NOMO-1 treated with DMSO at 0.1 percent for 48 hours (cell line): ENCODE measurements around the gene RNF217.

Experiments used
- DNase-seq: peaks from one replicate; lab custom pipeline; 2025; ENCODE audit not compliant: unreplicated experiment; lab: John Stamatoyannopoulos, UW

The RNF217 gene

DNA sequence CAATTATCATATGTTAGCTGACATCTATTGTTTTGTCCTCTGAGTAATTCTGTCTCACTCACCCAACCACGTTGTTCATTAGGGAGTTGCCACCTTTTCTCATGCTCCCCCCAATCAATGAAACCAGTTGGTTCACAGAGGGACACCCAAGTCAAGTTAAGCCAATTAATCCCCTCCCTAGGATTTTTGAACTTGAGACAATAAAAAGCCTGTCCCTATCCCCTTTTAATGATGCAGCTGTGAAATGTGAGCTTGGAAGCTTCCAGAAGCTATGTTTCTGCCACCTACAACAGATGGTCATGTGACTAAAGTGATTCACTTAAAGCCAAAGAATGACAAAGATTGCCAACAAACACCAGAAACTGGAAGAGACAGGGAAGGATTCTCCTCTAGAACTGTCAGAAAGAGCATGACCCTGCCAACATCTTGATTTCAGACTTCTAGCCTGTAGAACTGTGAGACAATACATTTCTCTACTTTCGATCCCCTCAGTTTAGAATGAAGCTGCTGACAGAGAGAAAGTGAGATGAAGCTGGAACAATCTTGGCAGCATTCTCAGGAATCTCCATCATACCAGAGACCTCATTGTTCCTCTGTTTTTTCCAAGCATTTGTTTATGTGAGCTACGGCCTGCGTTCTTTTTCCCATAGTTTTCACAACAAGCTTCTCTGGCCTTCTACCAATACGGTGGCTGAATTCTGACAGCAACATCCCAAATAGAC, 133.5 kb downstream of the RNF217 start:
- DNase-seq = no peak

DNA sequence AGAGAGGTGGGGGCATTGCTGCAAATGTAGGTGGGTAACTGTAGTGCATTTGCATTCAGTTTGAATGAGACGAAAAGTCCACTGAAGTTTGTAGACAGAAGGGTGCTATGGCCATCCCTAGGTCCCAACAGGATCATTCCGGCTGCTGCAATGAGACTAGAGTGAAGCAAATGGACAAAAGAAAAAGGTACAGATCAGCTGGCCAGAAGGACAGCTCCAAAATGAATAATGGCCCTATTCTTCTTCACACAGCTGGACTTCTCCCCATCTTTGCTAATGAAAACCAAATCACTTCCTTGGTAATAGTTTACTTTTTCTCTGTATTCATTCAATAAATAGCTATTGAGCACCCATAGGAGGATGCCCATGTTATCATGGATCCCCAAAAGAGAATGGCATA, 134.9 kb downstream of the RNF217 start:
- DNase-seq = no peak

DNA sequence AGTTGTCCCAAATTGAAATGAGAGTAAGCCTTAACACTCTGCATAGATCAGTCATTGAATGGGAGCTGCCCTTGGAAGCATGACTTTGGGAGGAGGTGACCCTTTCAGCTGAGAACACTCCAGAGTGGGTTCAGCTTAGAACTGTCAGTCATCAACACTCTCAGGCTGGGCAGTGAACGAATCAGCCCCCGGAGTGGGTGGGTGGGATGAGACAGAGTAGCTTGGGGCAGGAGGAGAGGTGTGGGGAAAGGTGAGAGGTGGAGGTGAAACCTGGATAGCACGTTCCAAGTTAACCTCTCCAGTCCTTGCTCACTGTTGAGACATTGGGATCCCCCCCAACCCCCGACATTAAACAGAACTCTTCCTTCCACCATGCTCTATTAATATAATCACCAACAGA, 136.0 kb downstream of the RNF217 start:
- no peak for DNase-seq

DNA sequence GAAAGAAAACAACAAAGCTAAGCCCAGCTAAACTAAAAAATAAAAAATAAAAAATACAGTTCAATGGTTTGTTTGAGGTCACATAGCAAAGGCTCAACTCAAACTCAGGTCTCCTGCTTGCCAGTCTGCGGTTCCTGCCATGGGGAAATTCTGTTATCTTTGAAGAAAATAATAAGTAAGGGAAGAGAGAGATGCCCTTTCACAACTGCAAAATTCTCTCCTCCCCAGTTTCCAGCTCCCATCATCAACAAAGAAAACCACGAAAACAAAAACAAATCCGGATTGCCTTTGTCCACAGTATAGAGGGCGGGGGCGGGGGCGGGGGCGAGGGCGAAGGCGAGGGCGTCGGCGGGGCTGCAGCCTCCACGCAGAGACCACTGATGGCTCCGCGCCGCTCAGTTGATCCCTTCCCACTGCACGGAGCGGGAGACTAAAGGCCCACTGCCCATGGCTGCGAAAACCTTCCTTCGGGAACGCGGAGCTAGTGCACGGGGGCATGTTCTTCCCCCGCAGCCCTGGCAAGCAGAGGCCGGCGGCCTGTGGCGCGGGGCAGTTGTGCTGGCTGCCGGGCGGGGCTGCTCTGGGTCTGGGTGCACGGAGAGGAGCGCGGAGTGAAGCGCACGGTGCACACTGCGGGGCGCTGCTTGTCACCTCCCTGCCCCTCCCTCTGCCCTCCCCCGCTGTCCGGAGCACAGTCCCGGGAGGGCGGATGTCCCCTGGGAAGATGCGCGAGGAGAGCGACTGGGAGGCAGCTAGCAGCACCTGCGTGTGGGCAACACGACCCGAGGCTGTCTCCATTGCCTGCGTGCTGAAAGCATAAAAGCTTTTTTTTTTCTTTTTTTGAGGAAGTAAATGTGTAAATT, 137.2 kb downstream of the RNF217 start:
- peak; percentile 60 for DNase-seq

DNA sequence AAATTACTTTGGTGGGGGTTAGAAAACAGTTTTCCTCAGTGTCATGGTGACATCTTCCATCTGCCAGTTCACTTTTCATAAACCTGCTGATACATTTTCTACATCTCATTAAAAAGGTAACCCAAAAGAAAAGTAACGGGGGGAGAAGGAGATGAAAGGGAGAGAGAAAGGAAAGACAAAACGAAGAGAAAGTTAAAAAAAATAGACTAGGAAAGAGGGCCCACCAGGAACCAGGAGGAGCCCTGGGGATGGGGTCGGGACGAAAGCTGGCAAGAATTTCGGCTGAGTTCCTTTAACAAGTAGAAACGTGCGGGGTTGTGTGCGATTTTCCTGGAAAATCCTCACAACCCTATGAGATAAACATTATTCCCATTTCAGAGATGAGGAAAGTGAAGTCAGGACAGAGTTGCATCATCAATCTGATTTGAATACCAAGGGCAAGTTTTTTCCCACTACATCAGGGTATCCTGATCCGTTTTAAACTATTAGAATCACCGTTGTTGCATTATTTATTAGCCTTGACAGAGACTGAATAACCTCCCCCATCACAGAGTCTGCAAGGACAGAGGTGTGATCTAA, 137.9 kb downstream of the RNF217 start:
- no peak for DNase-seq

DNA sequence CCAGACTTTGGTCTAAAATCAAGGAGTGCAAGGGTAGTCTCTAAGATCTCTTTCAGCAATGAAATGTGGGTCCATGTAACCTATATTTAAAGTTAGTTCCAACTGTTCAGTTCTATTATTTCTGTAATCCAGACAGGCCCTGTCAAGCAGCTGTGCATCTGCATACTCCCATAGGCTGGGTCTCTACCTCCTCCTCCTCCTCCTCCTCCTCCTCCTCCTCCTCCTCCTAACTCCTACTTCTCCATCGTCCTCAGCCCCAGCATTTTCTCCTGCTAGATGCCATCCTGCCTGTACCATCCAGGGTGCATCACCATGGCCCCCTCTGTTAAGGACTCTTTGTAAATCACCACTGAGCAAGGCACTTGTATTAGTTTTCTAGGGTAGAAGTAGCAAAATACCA, 138.9 kb downstream of the RNF217 start:
- no peak for DNase-seq

DNA sequence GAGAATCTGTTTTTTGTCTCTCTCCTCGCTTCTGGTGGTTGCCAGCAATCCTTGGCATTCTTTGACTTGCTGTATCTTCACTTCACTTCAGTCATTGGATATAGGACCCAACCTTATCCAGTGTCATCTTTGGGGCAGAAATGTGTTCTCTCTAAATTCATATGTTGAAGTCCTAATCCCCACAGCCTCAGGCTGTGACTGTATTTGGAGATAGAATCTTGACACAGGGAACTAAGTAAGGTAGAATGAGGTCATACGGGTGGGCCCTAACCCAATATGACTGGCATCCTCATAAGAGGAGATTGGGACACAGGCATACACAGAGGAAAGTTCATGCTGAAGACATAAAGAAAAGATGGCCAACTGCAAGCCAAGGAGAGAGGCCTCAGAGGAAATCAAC, 139.4 kb downstream of the RNF217 start:
- no peak for DNase-seq

DNA sequence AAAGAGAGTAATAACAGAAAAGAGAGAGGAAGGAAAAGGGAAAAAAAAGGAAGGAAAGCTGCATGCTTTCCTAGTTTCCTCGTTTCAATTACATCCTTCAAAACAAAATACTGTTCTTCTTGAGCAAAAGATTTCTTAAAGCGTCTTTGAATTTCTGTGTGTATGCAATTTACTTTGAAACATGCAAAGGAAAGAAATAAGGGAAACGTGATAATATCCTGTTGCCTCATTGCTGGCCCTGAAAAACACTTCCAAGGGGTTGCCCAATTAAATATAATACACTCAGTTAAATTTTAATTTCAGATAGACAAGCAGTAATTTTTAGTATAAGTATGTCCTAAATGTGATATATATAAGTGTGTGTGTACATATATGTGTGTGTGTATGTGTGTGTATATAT, 140.2 kb downstream of the RNF217 start:
- no peak for DNase-seq

DNA sequence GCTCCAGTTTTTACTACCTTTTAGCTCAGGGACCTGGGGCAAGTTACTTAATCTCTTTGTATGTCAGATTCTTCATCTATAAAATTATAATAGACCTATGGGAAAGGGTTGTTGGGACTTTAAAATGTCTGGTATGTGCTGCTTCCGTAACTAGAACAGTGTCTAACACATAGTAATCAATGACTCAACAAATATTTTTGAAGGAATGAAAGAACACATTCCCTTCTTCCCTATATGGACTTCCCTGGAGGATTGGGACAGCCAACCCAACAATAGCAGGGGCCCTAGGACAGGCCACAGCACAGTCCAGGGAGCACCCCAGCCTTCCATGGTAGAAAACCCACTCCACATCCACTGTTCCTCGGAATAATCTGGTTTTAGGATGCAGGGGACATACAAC, 140.7 kb downstream of the RNF217 start:
- no peak for DNase-seq

DNA sequence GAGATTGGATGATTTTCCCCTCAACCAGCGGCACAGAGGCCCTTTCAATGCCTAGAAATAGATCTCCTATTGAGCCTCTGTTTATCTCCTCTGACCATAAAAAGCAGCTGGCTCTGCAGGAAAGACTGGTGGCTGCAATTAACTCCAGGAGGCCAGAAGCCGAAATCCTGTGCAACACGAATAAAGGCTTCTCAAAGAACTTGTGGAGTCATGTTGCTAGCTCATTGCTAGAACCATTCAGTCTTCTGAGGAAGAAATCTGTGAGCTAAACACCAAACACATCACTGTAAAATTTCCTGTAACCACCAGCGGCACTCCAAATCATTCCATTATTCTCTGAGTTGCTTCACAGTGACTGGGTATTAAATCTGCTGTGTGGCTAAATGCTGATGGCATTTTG, 142.2 kb downstream of the RNF217 start:
- no peak for DNase-seq

DNA sequence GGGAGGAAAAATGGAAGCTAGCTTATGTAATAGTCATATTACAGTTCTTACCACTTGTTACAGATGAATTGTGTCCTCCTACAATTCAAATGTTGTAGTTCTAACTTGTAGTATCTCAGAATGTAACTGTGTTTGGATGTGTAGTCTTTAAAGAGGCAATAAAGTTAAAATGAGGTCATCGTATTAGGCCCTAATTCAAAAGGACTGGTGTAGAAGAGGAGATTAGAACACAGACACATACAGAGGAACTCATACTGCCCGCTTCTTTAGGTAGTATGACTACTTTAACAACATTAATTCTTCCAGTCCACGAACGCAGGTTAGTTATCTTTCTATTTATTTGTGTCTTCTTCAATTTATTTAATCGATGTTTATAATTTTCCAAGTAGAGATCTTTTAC, 144.8 kb downstream of the RNF217 start:
- DNase-seq = no peak

DNA sequence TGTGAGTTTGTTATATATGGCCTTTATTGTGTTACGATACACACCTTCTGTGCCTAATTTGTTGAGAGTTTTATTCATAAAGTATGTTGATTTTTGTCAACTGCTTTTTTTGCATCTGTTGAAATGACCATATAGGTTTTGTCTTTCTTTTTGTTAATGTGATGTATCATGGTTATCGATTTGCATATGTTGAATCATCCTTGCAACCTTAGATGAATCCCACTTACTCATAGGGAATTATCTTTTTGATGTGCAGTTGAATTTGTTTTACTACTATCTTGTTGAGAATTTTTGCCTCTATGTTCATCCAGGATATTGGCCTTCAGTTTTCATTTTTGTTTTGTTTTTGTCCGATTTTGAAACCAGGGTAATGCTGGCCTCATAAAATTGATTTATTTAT, 145.7 kb downstream of the RNF217 start:
- DNase-seq = no peak

DNA sequence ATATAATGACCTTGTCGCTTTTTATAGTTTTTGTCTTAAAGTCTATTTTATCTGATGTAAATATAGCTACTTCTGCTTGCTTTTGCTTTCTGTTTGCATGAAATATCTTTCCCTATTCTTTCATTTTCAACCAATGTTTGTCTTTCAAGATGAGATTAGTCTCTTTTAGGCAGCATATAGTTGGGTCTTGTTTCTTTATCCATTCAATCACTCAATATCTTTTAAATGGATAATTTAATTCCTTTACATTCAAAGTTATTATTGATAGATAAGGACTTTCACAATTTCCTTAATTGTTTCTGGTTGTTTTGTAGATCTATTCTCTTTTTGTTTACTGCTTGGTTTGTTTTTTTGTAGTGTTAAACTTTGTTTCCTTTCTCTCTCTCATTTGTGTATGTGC, 147.8 kb downstream of the RNF217 start:
- DNase-seq = no peak

DNA sequence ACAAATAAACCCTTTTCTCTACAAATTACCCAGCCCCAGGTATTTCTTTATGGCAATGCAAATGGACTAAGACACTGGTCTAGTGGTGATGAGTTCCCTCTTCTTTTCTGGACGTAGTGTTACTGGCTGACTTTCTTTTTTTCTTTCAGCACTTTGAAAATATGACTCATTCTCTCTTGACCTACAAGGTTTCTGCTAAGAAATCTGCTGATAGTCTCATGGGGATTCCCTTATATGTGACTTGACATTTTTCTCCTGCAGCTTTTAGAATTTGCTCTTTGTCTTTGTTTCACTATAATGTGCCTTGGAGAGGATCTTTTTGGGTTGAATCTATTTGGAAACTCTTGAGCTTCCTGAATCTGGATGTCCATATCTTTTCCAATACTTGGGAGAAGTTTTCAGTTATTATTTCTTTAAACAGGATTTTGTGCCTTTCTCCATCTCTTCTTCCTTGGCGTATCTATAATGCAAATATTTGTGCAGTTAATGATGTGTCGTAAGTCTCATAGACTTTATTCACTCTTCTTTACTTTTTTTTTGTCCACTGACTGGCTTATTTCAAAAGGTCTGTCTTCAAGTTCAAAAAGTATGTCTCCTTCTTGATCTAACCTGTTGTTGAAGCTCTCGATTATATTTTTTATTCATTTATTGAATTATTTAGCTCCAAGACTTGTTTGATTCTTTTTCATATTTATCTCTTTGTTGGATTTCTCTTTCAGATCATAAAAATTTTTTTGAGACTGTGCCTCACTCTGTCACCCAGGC, 149.2 kb downstream of the RNF217 start:
- no peak for DNase-seq

DNA sequence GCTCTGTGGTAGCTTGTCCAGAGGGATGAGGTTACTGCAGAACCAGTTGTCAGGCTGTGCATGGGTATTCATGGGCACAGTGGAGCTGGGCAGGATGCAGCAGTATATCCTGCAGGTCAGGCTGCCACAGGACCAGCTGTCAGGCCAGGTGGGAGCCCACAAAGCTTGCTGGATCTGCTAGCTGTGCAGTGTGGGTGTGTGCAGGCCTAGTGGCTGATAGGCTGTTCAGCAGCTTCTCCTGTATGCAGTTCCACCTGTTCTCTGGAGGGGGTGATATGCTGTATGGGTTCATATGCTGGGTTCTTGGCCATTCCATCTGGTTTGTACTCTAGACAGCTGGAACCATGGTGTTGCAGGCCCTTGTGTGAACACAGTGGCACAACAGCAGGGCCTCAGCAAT, 150.7 kb downstream of the RNF217 start:
- no peak for DNase-seq

DNA sequence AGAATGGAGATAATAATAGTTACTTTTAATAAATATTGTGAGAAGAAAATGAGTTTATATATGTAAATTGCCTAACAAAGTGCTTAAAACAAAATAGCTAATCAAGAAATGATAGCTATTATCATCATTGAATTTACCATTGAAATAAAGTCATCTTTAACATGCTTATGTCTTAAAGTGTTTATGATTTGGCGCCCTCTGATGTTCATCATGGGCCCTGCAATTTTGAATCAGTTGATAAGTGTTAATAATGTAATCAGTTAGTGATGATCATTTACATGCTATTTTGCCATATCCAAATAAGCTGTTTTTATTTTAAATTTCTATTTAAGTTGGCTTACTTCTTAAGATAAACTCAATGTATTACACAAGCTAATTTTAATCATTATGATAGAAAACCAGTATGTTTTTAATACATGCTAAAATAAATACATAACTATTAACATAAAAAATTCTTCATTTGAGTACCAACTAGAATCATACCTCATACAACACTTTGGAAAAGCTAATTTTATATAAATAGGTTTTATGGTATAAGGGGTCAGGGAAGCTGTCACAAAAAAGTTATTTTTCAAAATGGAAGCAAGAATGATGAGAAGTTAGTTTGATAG, 152.1 kb downstream of the RNF217 start:
- peak; percentile 34 for DNase-seq

DNA sequence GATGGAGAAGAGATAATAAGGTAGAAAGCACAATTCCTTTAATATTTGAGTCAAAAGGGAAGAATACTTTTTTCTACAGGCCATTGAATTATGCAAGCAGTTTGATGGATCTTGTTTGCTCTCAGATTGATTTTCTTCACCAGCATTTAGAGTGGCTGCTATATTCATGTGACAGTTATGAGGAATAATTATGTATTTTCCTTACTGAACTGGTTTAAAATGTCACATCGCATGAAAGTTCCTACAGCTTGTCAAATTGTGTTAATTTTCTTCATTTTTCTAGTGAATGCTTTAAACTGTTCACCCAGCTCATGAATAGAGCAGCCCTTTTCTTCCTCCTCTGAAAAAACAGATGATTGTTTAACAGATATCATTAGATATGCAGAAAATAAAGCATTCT, 153.9 kb downstream of the RNF217 start:
- DNase-seq = no peak

DNA sequence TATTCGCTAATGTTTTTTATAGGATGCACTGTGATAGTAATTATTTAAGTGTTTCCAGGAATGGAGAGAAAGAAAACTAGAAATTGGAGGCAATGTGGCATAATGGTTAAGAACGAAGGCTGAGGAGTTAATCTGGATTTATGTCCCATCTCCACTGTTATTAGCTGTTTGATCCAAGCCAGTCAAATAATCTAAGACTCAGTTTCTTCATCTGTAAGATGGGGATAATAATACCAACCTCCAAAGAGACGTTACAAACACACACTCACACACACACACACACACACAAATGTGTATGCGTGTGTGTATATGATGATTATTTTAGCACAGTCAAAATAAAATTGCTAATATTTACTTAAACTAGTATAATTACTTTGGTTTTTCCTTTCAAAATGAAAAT, 154.5 kb downstream of the RNF217 start:
- DNase-seq = no peak

DNA sequence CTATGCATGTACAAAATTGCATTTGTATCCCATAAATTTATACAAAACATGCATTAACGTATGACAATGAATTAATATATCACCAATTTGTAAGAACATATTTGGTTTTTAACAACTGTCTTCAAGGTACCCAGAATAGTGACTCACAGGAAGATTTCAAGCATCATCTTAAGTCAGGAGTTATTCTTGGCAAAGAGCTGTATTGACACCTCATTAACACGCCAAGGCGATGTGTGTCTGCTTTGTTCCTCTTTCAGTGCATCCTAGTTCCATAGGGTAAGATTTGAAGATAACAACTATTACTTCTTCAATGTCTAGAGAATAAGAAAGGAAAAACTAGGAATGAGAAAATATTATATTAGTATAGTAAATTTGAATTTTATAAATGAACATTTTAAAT, 155.6 kb downstream of the RNF217 start:
- peak; percentile 37 for DNase-seq

DNA sequence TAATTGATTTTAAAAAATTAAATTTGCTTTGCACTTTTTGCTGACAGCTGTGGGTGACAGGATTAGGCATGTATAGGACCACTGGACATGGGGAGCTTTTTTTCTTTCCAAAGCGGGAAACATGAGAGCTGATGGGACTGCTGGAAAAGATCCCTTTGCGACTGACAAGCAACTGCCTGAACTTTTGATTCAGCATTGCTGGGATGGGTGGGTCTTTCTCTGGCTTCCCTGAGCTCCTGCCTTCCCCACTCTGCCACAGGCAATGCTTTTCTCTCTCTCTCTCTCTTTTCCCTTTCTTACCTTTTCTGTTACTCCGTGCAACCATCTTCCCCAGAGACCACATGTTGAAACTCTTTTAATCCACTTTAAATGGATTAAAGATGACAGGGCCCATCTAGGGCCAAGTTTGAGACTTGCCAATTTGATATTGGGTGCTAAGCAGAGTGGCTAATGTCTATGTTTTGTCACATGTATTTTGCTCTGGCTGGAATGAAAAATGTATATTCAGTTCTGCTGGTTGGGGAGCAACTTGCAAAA, 157.9 kb downstream of the RNF217 start:
- no peak for DNase-seq

DNA sequence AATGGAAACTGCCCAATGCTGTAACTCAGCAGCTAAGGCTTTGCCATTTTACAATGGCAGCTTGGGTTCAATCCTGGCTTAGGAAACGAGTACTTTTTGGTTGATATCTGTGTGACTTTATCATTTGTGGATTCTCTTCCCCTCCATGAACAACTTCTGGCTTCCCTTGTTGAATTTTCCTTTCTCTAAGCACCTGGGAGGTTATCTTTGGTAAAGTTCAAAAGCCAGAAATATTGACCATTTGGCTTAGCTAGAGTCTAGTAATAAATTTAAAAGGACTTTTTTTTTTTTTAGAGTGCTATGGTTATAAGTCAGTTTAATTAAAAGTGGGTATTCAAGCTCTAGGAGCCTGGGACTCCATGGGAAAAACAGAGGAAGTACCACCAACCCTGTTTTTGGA, 159.7 kb downstream of the RNF217 start:
- no peak for DNase-seq
